Activated T-helper 2 cell treated with anti-CD3 and anti-CD28 coated beads, Interferon-gamma antibody, Interleukin-2, Interleukin-4, amounts not matched to agents 10 μg/mL and 5 μg/mL and 100 μg/mL, durations not matched to agents 14 hours and 24 hours and 36 hours (primary cell): ENCODE results near the gene TBC1D8. TPM values are rescaled to one million over a fixed set of nuclear protein-coding genes. Genes with fewer than 3 reads are reported as not detected.

Experiments used
- DNase-seq: peaks from one replicate; pipeline ENCODE4 v3.0.0; 2021; ENCODE audit warnings: low spot score
- H3K27ac Mint-ChIP-seq: one replicate; pipeline ENCODE4 v1.8.0; 2021; ENCODE audit warnings: mixed read lengths
- H3K27me3 Mint-ChIP-seq: one replicate; pipeline ENCODE4 v1.8.0; 2021; ENCODE audit warnings: low read depth, mixed read lengths
- H3K36me3 Mint-ChIP-seq: one replicate; pipeline ENCODE4 v1.8.0; 2021; ENCODE audit warnings: low read depth, mixed read lengths
- H3K4me1 Mint-ChIP-seq: one replicate; pipeline ENCODE4 v1.8.0; 2021; ENCODE audit warnings: low read depth, mixed read lengths
- H3K4me3 Mint-ChIP-seq: one replicate; pipeline ENCODE4 v1.8.0; 2021; ENCODE audit warnings: low read depth, mild to moderate bottlenecking, moderate library complexity, mixed read lengths
- H3K9me3 Mint-ChIP-seq: one replicate; pipeline ENCODE4 v1.8.0; 2021; ENCODE audit warnings: mixed read lengths
- intact Hi-C: fragments of 100-400 bp; cut with micrococcal nuclease; formaldehyde crosslinking; loops from one replicate; pipeline ENCODE4 v1.15.1; 2023
- total RNA-seq: library from RNA; stranded (reverse); gene quantifications from 2 replicates; pipeline ENCODE4 v1.2.3, GENCODE V29; 2022

TBC1D8 gene
- total RNA-seq, 1 donor from 2014 or later, result 1.3 TPM

GRCh38 chr2:100984892-100985307 is 166.3 kb downstream of the TBC1D8 start:
- no peaks in the 10 kb centered on the region for H3K36me3 Mint-ChIP-seq
- peak; percentile 55 for DNase-seq
- H3K27ac Mint-ChIP-seq, result no peak overlapping the region
- H3K4me1 Mint-ChIP-seq, result no peaks in the 10 kb centered on the region
- no peak overlapping the region for H3K4me3 Mint-ChIP-seq
- intact Hi-C loops, result loop anchor here (1.0 to 10.0 kb wide), 3 partner anchors 254 to 560 kb away; no protein-coding TSS in a partner anchor
- H3K9me3 Mint-ChIP-seq, result no peaks in the 10 kb centered on the region
- peaks cover 1% of the 10 kb centered on the region for H3K27me3 Mint-ChIP-seq

GRCh38 chr2:100983684-100984310 is 167.4 kb downstream of the TBC1D8 start:
- Mint-ChIP-seq H3K27me3 (peaks cover 1% of the 10 kb centered on the region), H3K9me3 (no peaks in the 10 kb centered on the region), H3K4me3 (no peak overlapping the region), H3K36me3 (no peaks in the 10 kb centered on the region), H3K4me1 (no peaks in the 10 kb centered on the region), H3K27ac (no peak overlapping the region)
- no peak for DNase-seq
- intact Hi-C loops, result loop anchor here (2.0 to 10.0 kb wide), 2 partner anchors 253 to 559 kb away; no protein-coding TSS in a partner anchor

GRCh38 chr2:100983201-100983600 is 168.0 kb downstream of the TBC1D8 start:
- intact Hi-C loops, result loop anchor here (10.0 kb wide), 1 partner anchor 558 kb away; no protein-coding TSS in a partner anchor

GRCh38 chr2:100982431-100982861 is 168.7 kb downstream of the TBC1D8 start:
- H3K27ac Mint-ChIP-seq, result no peak overlapping the region
- DNase-seq, result no peak
- H3K36me3 Mint-ChIP-seq, result no peaks in the 10 kb centered on the region
- H3K4me1 Mint-ChIP-seq, result no peaks in the 10 kb centered on the region
- H3K9me3 Mint-ChIP-seq, result no peaks in the 10 kb centered on the region
- peaks cover 1% of the 10 kb centered on the region for H3K27me3 Mint-ChIP-seq
- H3K4me3 Mint-ChIP-seq, result no peak overlapping the region
- intact Hi-C loops, result loop anchor here (10.0 kb wide), 1 partner anchor 558 kb away; no protein-coding TSS in a partner anchor

More at GRCh38 chr2:100983201-100983600, 168.0 kb downstream of the TBC1D8 start:
- peaks cover 1% of the 10 kb centered on the region for H3K27me3 Mint-ChIP-seq
- H3K4me3 Mint-ChIP-seq, result no peak overlapping the region
- no peaks in the 10 kb centered on the region for H3K4me1 Mint-ChIP-seq
- H3K27ac Mint-ChIP-seq, result no peak overlapping the region
- H3K9me3 Mint-ChIP-seq, result no peaks in the 10 kb centered on the region
- no peak for DNase-seq
- no peaks in the 10 kb centered on the region for H3K36me3 Mint-ChIP-seq

- intact Hi-C loops, result loop anchor here (10.0 kb wide), 1 partner anchor 556 kb away; no protein-coding TSS in a partner anchor
- H3K9me3 Mint-ChIP-seq, result no peaks in the 10 kb centered on the region
- H3K27me3 Mint-ChIP-seq, result peaks cover 1% of the 10 kb centered on the region
- H3K36me3 Mint-ChIP-seq, result no peaks in the 10 kb centered on the region
- H3K4me1 Mint-ChIP-seq, result no peaks in the 10 kb centered on the region
- no peak overlapping the region for H3K27ac Mint-ChIP-seq
- DNase-seq, result no peak
- H3K4me3 Mint-ChIP-seq, result no peak overlapping the region
These were observed 170.2 kb downstream of the TBC1D8 start for GRCh38 chr2:100981011-100981410.

- H3K27me3 Mint-ChIP-seq, result peaks cover 1% of the 10 kb centered on the region
- H3K4me1 Mint-ChIP-seq, result no peaks in the 10 kb centered on the region
- DNase-seq, result no peak
- no peak overlapping the region for H3K4me3 Mint-ChIP-seq
- H3K9me3 Mint-ChIP-seq, result no peaks in the 10 kb centered on the region
- no peaks in the 10 kb centered on the region for H3K36me3 Mint-ChIP-seq
- H3K27ac Mint-ChIP-seq, result no peak overlapping the region
- intact Hi-C loops, result loop anchor here (10.0 kb wide), 1 partner anchor 555 kb away; no protein-coding TSS in a partner anchor
These were observed 171.1 kb downstream of the TBC1D8 start for GRCh38 chr2:100980046-100980445.

GRCh38 chr2:100978582-100979191 is 172.5 kb downstream of the TBC1D8 start:
- no peaks in the 10 kb centered on the region for H3K4me1 Mint-ChIP-seq
- no peak overlapping the region for H3K4me3 Mint-ChIP-seq
- no peaks in the 10 kb centered on the region for H3K36me3 Mint-ChIP-seq
- no peak overlapping the region for H3K27ac Mint-ChIP-seq
- DNase-seq, result no peak
- H3K27me3 Mint-ChIP-seq, result no peaks in the 10 kb centered on the region
- intact Hi-C loops, result no loop called here
- H3K9me3 Mint-ChIP-seq, result no peaks in the 10 kb centered on the region

GRCh38 chr2:100977511-100977910 is 173.7 kb downstream of the TBC1D8 start:
- no peaks in the 10 kb centered on the region for H3K9me3 Mint-ChIP-seq
- H3K27me3 Mint-ChIP-seq, result no peaks in the 10 kb centered on the region
- H3K27ac Mint-ChIP-seq, result no peak overlapping the region
- no peak overlapping the region for H3K4me3 Mint-ChIP-seq
- DNase-seq, result no peak
- intact Hi-C loops, result no loop called here
- no peaks in the 10 kb centered on the region for H3K36me3 Mint-ChIP-seq
- H3K4me1 Mint-ChIP-seq, result no peaks in the 10 kb centered on the region

- Mint-ChIP-seq H3K4me1 (no peaks in the 10 kb centered on the region), H3K4me3 (no peak overlapping the region), H3K27me3 (no peaks in the 10 kb centered on the region), H3K9me3 (no peaks in the 10 kb centered on the region), H3K36me3 (no peaks in the 10 kb centered on the region), H3K27ac (no peak overlapping the region)
- DNase-seq, result no peak
- intact Hi-C loops, result no loop called here
These were observed 174.4 kb downstream of the TBC1D8 start for GRCh38 chr2:100976645-100977391.

GRCh38 chr2:100976061-100976460 is 175.1 kb downstream of the TBC1D8 start:
- Mint-ChIP-seq H3K4me1 (no peaks in the 10 kb centered on the region), H3K4me3 (no peak overlapping the region), H3K36me3 (no peaks in the 10 kb centered on the region), H3K9me3 (no peaks in the 10 kb centered on the region), H3K27me3 (no peaks in the 10 kb centered on the region), H3K27ac (no peak overlapping the region)
- DNase-seq, result no peak
- intact Hi-C loops, result no loop called here

GRCh38 chr2:100975521-100975785 is 175.7 kb downstream of the TBC1D8 start:
- intact Hi-C loops, result no loop called here
- Mint-ChIP-seq H3K4me3 (no peak overlapping the region), H3K9me3 (no peaks in the 10 kb centered on the region), H3K4me1 (no peaks in the 10 kb centered on the region), H3K27ac (no peak overlapping the region), H3K27me3 (no peaks in the 10 kb centered on the region), H3K36me3 (no peaks in the 10 kb centered on the region)
- no peak for DNase-seq

GRCh38 chr2:100974712-100975520 is 176.3 kb downstream of the TBC1D8 start:
- Mint-ChIP-seq H3K9me3 (no peaks in the 10 kb centered on the region), H3K27me3 (no peaks in the 10 kb centered on the region), H3K27ac (no peak overlapping the region), H3K36me3 (no peaks in the 10 kb centered on the region), H3K4me3 (no peak overlapping the region), H3K4me1 (no peaks in the 10 kb centered on the region)
- intact Hi-C loops, result no loop called here
- no peak for DNase-seq
